Measurements from ENCODE around the gene PLAAT3. TPM values are rescaled to one million over a fixed set of nuclear protein-coding genes. Genes with fewer than 3 reads are reported as not detected.
"Not testable (repeated sequence)": the region's sequence is repeated elsewhere in the genome, so short reads cannot be mapped to it uniquely, and the experiment has no call there.

Gene PLAAT3
- total RNA-seq, 1 experiment from 2014 or later = 3.5 TPM

GRCh38 chr11:63554877-63555223 is 59.4 kb downstream of the PLAAT3 start:
- DNase-seq (ENCODE audit: low read depth, low spot score) = no peak
- in situ Hi-C loops (cut with HindIII; ENCODE audit: low pct_unique_long_range_greater_than_20kb, low sequenced_read_pairs) = no loop called here

- in situ Hi-C loops (cut with HindIII; ENCODE audit: low pct_unique_long_range_greater_than_20kb, low sequenced_read_pairs) = no loop called here
- no peak for DNase-seq (ENCODE audit: low read depth, low spot score)
Observed at GRCh38 chr11:63553759-63554158, 60.5 kb downstream of the PLAAT3 start.

DNA sequence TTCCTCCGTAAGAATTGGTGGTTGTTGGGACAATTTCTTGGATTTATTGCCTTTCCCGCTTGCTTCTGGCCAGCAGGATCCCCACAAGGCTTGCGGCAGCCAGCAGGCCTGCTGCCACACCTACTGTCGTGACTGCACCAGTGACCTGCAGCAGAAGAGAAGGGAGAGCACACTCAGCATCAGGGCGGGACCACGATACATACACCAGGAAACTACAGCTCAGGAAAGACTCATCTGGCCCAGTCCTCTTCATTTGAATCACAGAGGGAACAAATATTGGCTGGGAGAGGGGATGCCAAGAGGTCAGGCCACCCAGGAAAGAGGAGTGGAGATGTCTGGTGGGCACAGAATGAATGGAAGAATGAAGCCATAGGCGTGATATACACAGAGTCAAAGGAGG is 61.3 kb downstream of the PLAAT3 start:
- DNase-seq (ENCODE audit: low read depth, low spot score) = no peak

GRCh38 chr11:63551889-63552266 is 62.4 kb downstream of the PLAAT3 start:
- in situ Hi-C loops (cut with HindIII; ENCODE audit: low pct_unique_long_range_greater_than_20kb, low sequenced_read_pairs) = no loop called here
- no peak for DNase-seq (ENCODE audit: low read depth, low spot score)

More for the DNA sequence above, 61.3 kb downstream of the PLAAT3 start:
- in situ Hi-C loops (cut with HindIII; ENCODE audit: low pct_unique_long_range_greater_than_20kb, low sequenced_read_pairs) = no loop called here

GRCh38 chr11:63551091-63551888 is 62.9 kb downstream of the PLAAT3 start:
- no peak for DNase-seq (ENCODE audit: low read depth, low spot score)
- in situ Hi-C loops (cut with HindIII; ENCODE audit: low pct_unique_long_range_greater_than_20kb, low sequenced_read_pairs) = no loop called here

DNA sequence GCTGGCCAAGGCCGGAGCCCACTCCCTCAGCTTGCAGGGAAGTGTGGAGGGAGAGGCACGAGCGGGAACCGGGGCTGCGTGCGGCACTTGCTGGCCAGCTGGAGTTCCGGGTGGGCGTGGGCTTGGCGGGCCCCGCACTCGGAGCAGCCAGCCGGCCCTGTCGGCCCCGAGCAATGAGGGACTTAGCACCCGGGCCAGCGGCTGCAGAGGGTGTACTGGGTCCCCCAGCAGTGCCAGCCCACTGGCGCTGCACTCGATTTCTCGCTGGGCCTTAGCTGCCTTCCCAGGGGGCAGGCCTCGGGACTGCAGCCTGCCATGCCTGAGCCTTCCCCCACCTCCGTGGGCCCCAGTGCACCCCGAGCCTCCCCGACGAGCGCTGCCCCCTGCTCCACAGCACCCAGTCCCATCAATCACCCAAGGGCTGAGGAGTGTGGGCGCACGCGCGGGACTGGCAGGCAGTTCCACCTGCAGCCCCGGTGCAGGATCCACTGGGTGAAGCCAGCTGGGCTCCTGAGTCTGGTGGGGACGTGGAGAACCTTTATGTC is 64.0 kb downstream of the PLAAT3 start:
- DNase-seq (ENCODE audit: low read depth, low spot score); in situ Hi-C loops (cut with HindIII; ENCODE audit: low pct_unique_long_range_greater_than_20kb, low sequenced_read_pairs): not testable (repeated sequence)

DNA sequence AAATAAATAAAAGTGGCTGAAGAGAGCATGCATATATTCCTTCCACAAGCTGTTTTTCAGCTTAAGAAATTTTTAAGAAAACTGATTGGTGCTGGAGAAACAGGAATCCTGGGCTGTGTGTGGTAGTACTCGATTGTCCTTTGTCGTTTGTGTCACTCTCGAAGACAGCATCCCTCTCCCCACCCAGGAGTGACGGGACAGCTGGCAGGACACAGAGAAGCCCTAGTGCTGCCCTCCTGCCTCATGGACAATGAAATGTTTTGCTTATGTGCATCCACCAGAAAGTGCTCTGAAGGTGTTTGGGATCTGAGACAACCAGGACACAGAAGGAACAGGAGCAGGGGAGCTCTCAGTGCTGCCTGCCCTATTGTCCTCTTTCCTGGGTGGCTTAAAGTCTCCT is 64.8 kb downstream of the PLAAT3 start:
- in situ Hi-C loops (cut with HindIII; ENCODE audit: low pct_unique_long_range_greater_than_20kb, low sequenced_read_pairs) = no loop called here
- no peak for DNase-seq (ENCODE audit: low read depth, low spot score)

DNA sequence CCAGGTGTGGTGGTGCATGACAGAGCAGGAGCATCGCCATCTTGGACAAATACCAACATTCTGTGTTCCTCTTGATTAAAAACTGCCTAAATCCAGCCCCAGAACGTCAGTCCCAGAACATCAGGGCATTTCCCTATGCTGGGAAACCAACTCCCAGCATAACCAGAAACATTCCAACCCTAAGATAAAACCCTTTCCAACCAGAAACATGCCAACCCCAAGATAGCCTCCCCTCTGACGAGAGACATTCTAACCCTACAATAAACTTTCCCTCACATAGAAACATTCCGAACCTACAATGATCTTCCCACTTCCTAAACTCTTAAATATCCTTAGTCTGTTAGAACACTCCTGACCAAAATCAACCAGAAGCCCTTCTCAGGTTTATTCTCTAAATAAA is 66.1 kb downstream of the PLAAT3 start:
- no peak for DNase-seq (ENCODE audit: low read depth, low spot score)
- in situ Hi-C loops (cut with HindIII; ENCODE audit: low pct_unique_long_range_greater_than_20kb, low sequenced_read_pairs) = no loop called here

- no peak for DNase-seq (ENCODE audit: low read depth, low spot score)
- in situ Hi-C loops (cut with HindIII; ENCODE audit: low pct_unique_long_range_greater_than_20kb, low sequenced_read_pairs) = no loop called here
Observed at GRCh38 chr11:63547061-63547460, 67.2 kb downstream of the PLAAT3 start.

DNA sequence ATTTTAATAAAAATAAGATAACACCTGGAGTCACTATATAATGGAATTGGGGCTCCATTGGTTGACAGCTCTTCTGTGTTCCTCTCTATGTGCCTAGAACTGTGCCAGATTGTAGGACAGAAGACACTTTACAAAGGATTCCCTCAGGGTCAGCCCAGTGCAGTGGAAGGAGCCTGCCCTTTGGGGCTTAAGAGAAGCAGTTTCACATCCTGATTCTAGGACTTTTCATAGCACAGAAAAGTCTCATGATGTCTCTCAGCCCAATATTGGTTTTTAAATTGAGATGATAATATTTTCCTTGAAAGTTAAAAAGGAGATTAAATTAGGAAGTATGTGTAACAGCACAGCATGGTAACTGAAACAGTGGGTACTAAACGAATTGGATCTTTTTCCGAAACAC is 70.5 kb downstream of the PLAAT3 start:
- in situ Hi-C loops (cut with HindIII; ENCODE audit: low pct_unique_long_range_greater_than_20kb, low sequenced_read_pairs) = no loop called here
- no peak for DNase-seq (ENCODE audit: low read depth, low spot score)

GRCh38 chr11:63542506-63542905 is 71.7 kb downstream of the PLAAT3 start:
- DNase-seq (ENCODE audit: low read depth, low spot score); in situ Hi-C loops (cut with HindIII; ENCODE audit: low pct_unique_long_range_greater_than_20kb, low sequenced_read_pairs): not testable (repeated sequence)

DNA sequence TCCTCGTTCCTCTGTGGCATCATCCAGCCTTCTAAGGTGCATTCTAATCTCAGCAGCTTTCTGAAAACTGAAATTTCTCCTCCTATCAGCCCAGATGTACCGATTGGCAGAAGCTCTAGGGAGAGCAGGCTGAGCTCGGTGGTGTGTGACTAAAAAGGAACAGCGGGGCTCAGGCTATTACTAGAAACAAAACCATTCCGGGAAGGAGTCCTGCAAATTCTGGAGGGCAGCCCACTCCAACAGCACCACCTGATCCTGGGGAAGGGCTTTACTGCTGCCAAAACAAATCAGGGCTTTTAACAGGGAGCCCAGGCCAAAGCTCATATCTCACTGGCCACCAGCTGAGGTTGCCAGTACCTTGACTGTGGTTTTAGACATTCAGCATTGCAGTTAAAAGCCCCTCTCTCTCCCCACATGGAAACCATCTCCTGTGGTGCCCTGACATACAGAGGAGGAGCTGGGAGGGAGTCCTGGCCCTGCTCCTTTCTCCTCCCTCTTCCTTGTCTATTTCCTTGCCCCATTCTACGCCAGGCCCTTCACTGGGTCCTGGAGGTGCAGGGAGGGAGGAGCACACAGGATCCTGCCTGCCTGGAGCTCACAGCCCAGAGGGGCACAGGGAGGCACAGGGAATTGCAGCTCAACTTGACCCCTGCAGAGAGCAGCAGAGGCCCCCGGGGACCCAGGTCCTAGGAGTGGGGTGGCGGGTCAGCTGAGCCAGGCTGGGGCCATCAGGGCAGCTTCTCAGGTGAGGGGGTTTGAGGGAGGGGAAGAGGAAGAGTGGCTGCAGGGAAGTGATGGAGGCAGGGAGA is 76.7 kb downstream of the PLAAT3 start:
- in situ Hi-C loops (cut with HindIII; ENCODE audit: low pct_unique_long_range_greater_than_20kb, low sequenced_read_pairs) = no loop called here
- no peak for DNase-seq (ENCODE audit: low read depth, low spot score)

DNA sequence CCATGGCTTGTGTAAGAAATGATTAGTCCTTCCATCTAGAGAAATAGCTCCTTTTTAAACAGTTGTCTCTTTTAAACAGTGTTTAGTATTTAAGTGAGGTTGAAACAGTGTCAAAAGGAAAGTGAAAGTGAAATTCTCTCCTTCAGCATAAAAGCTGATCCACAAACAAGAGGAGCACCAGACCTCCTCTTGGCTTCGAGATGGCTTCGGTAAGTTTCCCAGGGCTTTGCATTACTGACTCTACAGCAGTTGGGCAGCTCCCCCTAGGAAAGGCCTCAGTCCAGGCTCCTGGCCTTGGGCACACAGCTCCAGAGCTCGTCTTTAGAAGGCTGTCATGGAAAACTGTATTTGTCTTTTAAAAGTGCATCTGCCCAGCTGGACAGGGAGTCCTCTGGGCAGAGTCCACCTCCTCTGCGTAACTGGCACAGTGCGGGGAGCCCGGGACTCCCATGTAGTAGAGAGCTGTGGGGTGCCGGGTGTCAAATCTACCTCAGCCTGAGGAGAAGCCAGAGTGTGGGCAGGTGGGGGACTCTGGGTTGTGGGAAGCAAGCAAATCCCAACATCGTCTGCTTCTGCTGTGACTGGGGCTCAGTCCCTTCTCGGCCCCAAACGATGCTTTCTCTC is 77.5 kb downstream of the PLAAT3 start, which contains the start of gene PLAAT4:
PLAAT4 (plus strand) TSS at position 140 of the 624 bp plus-strand sequence; CDS start at position 201, 61 bp downstream.
- no peak for DNase-seq (ENCODE audit: low read depth, low spot score)
- in situ Hi-C loops (cut with HindIII; ENCODE audit: low pct_unique_long_range_greater_than_20kb, low sequenced_read_pairs) = no loop called here

DNA sequence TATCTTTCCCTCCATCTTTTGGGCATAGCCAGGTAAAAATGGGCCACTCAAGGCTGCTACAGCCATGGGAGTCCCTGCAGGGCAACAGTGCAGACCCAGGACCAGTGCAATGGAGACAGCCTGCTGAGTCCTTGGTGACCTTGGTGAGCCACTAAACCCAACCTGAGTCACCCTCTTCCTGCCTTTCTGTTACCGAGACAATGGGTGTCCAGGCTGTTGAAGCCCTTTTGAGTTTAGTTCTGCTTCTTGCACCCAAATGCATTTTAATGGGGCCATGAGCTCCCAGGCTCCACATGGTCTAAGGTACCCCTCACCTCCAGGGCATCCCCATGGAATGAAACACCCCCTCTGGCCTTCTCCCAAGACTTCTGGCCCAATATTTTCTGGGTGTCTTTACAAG is 78.5 kb downstream of the PLAAT3 start:
- in situ Hi-C loops (cut with HindIII; ENCODE audit: low pct_unique_long_range_greater_than_20kb, low sequenced_read_pairs) = no loop called here
- DNase-seq (ENCODE audit: low read depth, low spot score) = no peak

DNA sequence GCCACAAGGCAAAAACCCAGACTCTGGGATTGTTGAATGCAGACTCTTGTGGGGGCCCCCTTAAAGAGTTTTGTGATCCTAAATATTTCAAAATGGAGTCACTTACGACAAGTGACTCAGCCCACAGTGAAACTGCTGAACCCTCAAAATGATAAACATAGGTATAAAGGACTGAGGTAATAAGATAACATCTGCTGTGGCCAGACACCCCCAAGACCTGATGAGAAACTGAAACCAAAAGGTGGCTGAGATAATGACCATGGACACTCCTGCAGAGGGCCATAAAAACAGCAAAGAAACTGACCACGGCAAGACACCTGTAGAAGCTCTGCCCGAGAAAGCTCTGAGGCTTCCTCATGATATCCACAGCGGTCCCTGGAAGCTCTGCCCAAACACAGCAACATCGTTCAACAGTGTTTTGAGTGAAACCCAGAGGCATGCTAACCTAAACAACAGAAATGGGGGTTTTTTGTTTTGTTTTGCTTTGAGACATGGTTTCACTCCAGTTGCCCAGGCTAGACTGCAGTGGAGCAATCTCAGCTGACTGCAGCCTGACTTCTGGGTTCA is 79.3 kb downstream of the PLAAT3 start:
- no peak for DNase-seq (ENCODE audit: low read depth, low spot score)
- in situ Hi-C loops (cut with HindIII; ENCODE audit: low pct_unique_long_range_greater_than_20kb, low sequenced_read_pairs) = no loop called here

DNA sequence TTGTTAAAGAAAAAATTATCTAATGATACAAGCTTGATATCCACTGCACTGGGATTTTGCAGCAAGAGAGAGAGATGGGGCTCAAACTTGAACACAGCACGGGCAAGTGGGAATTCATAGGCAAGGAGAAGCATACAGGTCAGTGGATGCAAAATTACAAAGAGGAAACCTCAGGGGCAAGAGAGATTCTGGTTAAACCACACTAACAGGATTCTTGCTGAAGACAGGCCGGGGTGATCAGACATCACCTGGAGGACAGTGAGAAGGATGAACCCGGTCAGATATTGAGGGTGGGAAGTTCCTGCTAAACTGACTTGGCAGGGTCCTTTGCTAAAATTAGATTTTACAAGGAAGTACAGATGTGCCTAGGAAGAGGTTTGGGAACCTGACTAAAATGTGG is 80.2 kb downstream of the PLAAT3 start:
- in situ Hi-C loops (cut with HindIII; ENCODE audit: low pct_unique_long_range_greater_than_20kb, low sequenced_read_pairs) = no loop called here
- no peak for DNase-seq (ENCODE audit: low read depth, low spot score)

- in situ Hi-C loops (cut with HindIII; ENCODE audit: low pct_unique_long_range_greater_than_20kb, low sequenced_read_pairs) = no loop called here
- DNase-seq (ENCODE audit: low read depth, low spot score) = no peak
Observed at GRCh38 chr11:63532799-63533475, 81.3 kb downstream of the PLAAT3 start.

Measured in SK-MEL-5 (cell line).